Calu3 (cell line): ENCODE measurements around the gene RIOK3. TPM values are rescaled to one million over a fixed set of nuclear protein-coding genes. Genes with fewer than 3 reads are reported as not detected.

Experiments
- BruUV-seq: library from RNA; stranded (reverse); fragments of 400-500 nt; replicated peaks from 2 replicates; lab custom pipeline; 2021; lab: Mats Ljungman, UMichigan
- CTCF ChIA-PET: fragments of 300-600 bp; sonication (Branson Sonifier 250); formaldehyde crosslinking; loops from one replicate; lab custom pipeline; 2022; ENCODE audit warnings: antibody characterized with exemption; lab: Charles Lee
- DNase-seq: peaks from one replicate; pipeline ENCODE4 v3.0.0; 2022
- H3K27ac Mint-ChIP-seq: one replicate; pipeline ENCODE4 v1.8.0; 2022; ENCODE audit warnings: mixed read lengths; ENCODE audit not compliant: unreplicated experiment
- H3K27me3 Mint-ChIP-seq: one replicate; pipeline ENCODE4 v1.8.0; 2022; ENCODE audit warnings: mixed read lengths; ENCODE audit not compliant: unreplicated experiment
- H3K36me3 Mint-ChIP-seq: one replicate; pipeline ENCODE4 v1.8.0; 2022; ENCODE audit warnings: mild to moderate bottlenecking, moderate library complexity, mixed read lengths; ENCODE audit not compliant: insufficient read depth, unreplicated experiment
- H3K4me1 Mint-ChIP-seq: one replicate; pipeline ENCODE4 v1.8.0; 2022; ENCODE audit warnings: mild to moderate bottlenecking, low read depth, mixed read lengths; ENCODE audit not compliant: unreplicated experiment
- H3K4me3 Mint-ChIP-seq: one replicate; pipeline ENCODE4 v1.8.0; 2022; ENCODE audit warnings: mild to moderate bottlenecking, low read depth, moderate library complexity, mixed read lengths; ENCODE audit not compliant: unreplicated experiment
- H3K9me3 Mint-ChIP-seq: one replicate; pipeline ENCODE4 v1.8.0; 2022; ENCODE audit warnings: low read depth, mixed read lengths; ENCODE audit not compliant: unreplicated experiment
- intact Hi-C: fragments of 100-400 bp; cut with micrococcal nuclease; formaldehyde crosslinking; loops from one replicate; pipeline ENCODE4 v1.10.0; 2022; ENCODE audit not compliant: unreplicated experiment
- total RNA-seq: library from RNA; stranded (reverse); gene quantifications from 2 replicates; pipeline ENCODE4 v1.2.3, GENCODE V29; 2022
- TF ChIP-seq, protein P1 (sequence below): fragments of 200-600 bp; IDR thresholded peaks from one replicate; pipeline ENCODE4 v1.8.0; 2022; ENCODE audit warnings: antibody characterized with exemption; ENCODE audit not compliant: unreplicated experiment

Gene RIOK3
- total RNA-seq, 1 experiment from 2014 or later, result 91.1 TPM

DNA sequence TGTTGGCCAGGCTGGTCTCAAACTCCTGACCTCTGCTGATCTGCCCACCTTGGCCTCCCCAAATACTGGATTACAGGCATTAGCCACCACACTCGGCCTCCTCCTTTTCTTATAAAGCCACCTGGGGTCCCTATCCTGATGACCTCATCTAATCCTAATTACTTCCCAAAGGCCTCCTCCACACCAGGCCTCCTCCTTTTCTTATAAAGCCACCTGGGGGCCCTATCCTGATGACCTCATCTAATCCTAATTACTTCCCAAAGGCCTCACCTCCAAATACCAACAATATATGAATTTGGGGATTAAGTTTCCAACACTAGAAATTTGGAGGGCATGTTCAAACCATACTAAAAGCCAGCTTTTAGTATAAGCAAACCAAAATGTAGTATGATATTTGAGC, 40.6 kb downstream of the RIOK3 start:
- intact Hi-C loops, result no loop called here
- no peaks in the 10 kb centered on the region for H3K36me3 Mint-ChIP-seq
- no peaks in the 10 kb centered on the region for H3K27me3 Mint-ChIP-seq
- TF ChIP-seq, protein P1, sequence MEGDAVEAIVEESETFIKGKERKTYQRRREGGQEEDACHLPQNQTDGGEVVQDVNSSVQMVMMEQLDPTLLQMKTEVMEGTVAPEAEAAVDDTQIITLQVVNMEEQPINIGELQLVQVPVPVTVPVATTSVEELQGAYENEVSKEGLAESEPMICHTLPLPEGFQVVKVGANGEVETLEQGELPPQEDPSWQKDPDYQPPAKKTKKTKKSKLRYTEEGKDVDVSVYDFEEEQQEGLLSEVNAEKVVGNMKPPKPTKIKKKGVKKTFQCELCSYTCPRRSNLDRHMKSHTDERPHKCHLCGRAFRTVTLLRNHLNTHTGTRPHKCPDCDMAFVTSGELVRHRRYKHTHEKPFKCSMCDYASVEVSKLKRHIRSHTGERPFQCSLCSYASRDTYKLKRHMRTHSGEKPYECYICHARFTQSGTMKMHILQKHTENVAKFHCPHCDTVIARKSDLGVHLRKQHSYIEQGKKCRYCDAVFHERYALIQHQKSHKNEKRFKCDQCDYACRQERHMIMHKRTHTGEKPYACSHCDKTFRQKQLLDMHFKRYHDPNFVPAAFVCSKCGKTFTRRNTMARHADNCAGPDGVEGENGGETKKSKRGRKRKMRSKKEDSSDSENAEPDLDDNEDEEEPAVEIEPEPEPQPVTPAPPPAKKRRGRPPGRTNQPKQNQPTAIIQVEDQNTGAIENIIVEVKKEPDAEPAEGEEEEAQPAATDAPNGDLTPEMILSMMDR, result no peak
- H3K27ac Mint-ChIP-seq, result no peak overlapping the region
- no TSS peak for BruUV-seq
- H3K9me3 Mint-ChIP-seq, result no peaks in the 10 kb centered on the region
- DNase-seq, result no peak
- peaks cover 8% of the 10 kb centered on the region for H3K4me1 Mint-ChIP-seq
- CTCF ChIA-PET, result no interaction called here
- no peak overlapping the region for H3K4me3 Mint-ChIP-seq

DNA sequence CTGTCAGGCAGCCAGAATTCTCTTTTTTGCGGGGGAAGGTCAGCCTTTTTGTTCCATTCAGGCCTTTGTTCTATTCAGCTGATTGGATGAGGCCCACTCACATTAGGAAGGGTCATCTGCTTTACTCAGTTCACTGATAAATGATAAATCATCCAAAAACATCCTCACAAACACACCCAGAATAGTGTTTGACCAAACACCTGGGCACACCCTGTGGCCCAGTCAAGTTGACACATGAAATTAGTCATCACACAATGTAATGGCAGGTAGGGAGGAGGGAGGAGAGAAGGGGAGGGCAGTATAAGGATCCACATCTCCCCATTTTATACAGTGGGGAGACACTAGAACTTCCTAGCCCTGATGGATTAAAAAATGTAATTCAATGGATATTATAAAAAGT, 41.9 kb downstream of the RIOK3 start:
- peaks cover 8% of the 10 kb centered on the region for H3K4me1 Mint-ChIP-seq
- no peaks in the 10 kb centered on the region for H3K9me3 Mint-ChIP-seq
- H3K27ac Mint-ChIP-seq, result no peak overlapping the region
- CTCF ChIA-PET, result no interaction called here
- no peak overlapping the region for H3K4me3 Mint-ChIP-seq
- H3K27me3 Mint-ChIP-seq, result no peaks in the 10 kb centered on the region
- TF ChIP-seq, protein P1, result no peak
- DNase-seq, result peak; percentile 15
- intact Hi-C loops, result loop anchor here (5.0 kb wide), 1 partner anchor 207 kb away; no protein-coding TSS in a partner anchor
- H3K36me3 Mint-ChIP-seq, result no peaks in the 10 kb centered on the region
- no TSS peak for BruUV-seq

DNA sequence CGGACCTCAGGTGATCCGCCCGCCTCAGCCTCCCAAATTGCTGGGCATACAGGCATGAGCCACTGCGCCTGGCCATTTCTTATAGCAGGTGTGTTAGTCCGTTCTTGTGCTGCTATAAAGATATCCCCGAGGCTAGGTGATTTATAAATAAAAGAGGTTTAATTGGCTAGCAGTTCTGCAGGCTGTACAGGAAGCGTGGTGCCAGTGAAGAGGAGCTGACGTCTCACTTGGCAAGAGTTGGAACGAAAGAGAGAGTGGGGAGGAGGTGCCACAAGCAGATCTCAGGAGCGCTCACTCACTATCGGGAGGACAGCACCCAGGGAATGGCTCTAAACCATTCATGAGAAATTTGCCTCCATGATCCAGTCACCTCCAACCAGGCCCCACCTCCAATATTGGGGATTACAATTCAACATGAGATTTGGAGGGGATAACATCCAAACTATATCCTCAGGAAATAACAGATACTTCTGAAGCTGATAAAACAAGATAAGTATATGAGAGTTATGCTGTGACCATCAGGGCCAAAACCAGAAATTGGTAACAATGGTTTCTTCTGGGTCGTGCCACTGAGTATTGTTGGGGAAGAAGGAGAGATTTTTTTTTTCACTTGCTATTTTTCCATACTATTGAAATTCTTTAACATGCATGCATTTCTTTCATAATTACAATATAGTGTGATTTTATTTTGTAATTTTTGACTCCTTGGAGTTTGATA, 42.8 kb downstream of the RIOK3 start:
- no peak for DNase-seq
- CTCF ChIA-PET, result no interaction called here
- Mint-ChIP-seq H3K27ac (no peak overlapping the region), H3K9me3 (no peaks in the 10 kb centered on the region), H3K27me3 (no peaks in the 10 kb centered on the region), H3K36me3 (no peaks in the 10 kb centered on the region), H3K4me3 (no peak overlapping the region), H3K4me1 (peaks cover 8% of the 10 kb centered on the region)
- TF ChIP-seq, protein P1, result no peak
- no TSS peak for BruUV-seq
- intact Hi-C loops, result loop anchor here (5.0 kb wide), 1 partner anchor 206 kb away; no protein-coding TSS in a partner anchor

DNA sequence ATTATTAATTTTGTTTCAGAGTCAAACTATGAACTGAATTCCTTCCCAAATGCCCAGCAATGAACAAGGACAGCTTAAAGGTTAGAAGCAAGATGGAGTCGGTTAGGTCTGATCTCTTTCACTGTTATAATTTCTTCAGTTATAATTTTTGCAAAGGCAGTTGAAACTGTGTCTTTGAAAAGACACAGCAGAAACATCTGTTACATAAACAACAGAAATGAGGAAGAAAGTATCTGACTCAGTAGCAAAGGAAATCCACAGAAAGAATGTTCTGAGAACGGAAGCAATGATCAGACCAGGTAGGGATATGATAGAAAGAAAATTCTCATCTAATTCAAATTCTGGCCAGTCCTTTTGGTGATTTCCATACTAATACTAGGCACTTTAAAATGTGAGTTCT, 45.0 kb downstream of the RIOK3 start:
- no peak overlapping the region for H3K27ac Mint-ChIP-seq
- H3K27me3 Mint-ChIP-seq, result no peaks in the 10 kb centered on the region
- H3K9me3 Mint-ChIP-seq, result no peaks in the 10 kb centered on the region
- CTCF ChIA-PET, result interaction anchor here (0.7 to 1.3 kb wide), 7 partner anchors 10 to 205 kb away, joined by 3 to 8 read pairs (median 4); partner anchors contain the start of gene RIOK3
- TF ChIP-seq, protein P1, result no peak
- peaks cover 16% of the 10 kb centered on the region for H3K4me1 Mint-ChIP-seq
- H3K36me3 Mint-ChIP-seq, result peaks cover 6% of the 10 kb centered on the region
- DNase-seq, result no peak
- intact Hi-C loops, result loop anchor here (5.0 kb wide), 1 partner anchor 204 kb away; no protein-coding TSS in a partner anchor
- no peak overlapping the region for H3K4me3 Mint-ChIP-seq
- no TSS peak for BruUV-seq
